Measurements from ENCODE around the gene MELTF. TPM values are rescaled to one million over a fixed set of nuclear protein-coding genes. Genes with fewer than 3 reads are reported as not detected.
"Not testable (repeated sequence)": the region's sequence is repeated elsewhere in the genome, so short reads cannot be mapped to it uniquely, and the experiment has no call there.

MELTF gene
- total and polyA plus RNA-seq, 8 donors: 4.0 to 8.4 (median 5.6) TPM

- Histone ChIP-seq H3K9me3 (no peaks in the 10 kb centered on the region), H3K4me1 (no peaks in the 10 kb centered on the region), H3K27me3 (peaks cover 0 to 19% of the 10 kb centered on the region in 2 donors), H3K27ac (no peak overlapping the region), H3K36me3 (peaks cover 0 to 13% of the 10 kb centered on the region in 2 donors), H3K4me3 (no peak overlapping the region)
- intact Hi-C loops (cut with DNase I): no loop called here
- DNase-seq (no peak), ATAC-seq (no peak)
- TF ChIP-seq, protein P1, sequence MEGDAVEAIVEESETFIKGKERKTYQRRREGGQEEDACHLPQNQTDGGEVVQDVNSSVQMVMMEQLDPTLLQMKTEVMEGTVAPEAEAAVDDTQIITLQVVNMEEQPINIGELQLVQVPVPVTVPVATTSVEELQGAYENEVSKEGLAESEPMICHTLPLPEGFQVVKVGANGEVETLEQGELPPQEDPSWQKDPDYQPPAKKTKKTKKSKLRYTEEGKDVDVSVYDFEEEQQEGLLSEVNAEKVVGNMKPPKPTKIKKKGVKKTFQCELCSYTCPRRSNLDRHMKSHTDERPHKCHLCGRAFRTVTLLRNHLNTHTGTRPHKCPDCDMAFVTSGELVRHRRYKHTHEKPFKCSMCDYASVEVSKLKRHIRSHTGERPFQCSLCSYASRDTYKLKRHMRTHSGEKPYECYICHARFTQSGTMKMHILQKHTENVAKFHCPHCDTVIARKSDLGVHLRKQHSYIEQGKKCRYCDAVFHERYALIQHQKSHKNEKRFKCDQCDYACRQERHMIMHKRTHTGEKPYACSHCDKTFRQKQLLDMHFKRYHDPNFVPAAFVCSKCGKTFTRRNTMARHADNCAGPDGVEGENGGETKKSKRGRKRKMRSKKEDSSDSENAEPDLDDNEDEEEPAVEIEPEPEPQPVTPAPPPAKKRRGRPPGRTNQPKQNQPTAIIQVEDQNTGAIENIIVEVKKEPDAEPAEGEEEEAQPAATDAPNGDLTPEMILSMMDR (IDR thresholded peaks at IDR 0.05): no peak
Measured at GRCh38 chr3:197038679-197039462, 9.3 kb upstream of the MELTF start.

- Histone ChIP-seq H3K9me3 (no peaks in the 10 kb centered on the region), H3K36me3 (peaks cover 0 to 5% of the 10 kb centered on the region in 2 donors), H3K4me1 (peaks cover 0 to 15% of the 10 kb centered on the region in 2 donors), H3K4me3 (no peak overlapping the region), H3K27me3 (peaks cover 0 to 24% of the 10 kb centered on the region in 2 donors), H3K27ac (no peak overlapping the region)
- TF ChIP-seq, protein P1 (IDR thresholded peaks at IDR 0.05): no peak
- no peak for ATAC-seq
- DNase-seq: no peak
- intact Hi-C loops (cut with DNase I): no loop called here
Measured at GRCh38 chr3:197035577-197035976, 6.0 kb upstream of the MELTF start.

GRCh38 chr3:197034778-197035177 is 5.2 kb upstream of the MELTF start:
- Histone ChIP-seq H3K27me3 (peaks cover 0 to 32% of the 10 kb centered on the region in 2 donors), H3K4me1 (peaks cover 0 to 21% of the 10 kb centered on the region in 2 donors)
- DNase-seq; H3K36me3 ChIP-seq; H3K27ac ChIP-seq; intact Hi-C loops (cut with DNase I); ATAC-seq; H3K9me3 ChIP-seq; H3K4me3 ChIP-seq: not testable (repeated sequence)

- H3K27ac ChIP-seq; DNase-seq; H3K9me3 ChIP-seq; ATAC-seq; H3K36me3 ChIP-seq; intact Hi-C loops (cut with DNase I); H3K4me3 ChIP-seq: not testable (repeated sequence)
- Histone ChIP-seq H3K27me3 (peaks cover 0 to 42% of the 10 kb centered on the region in 2 donors), H3K4me1 (peaks cover 8 to 31% of the 10 kb centered on the region in 2 donors)
Measured at GRCh38 chr3:197033764-197034163, 4.1 kb upstream of the MELTF start.

GRCh38 chr3:197031315-197032285 is 2.0 kb upstream of the MELTF start:
- TF ChIP-seq, protein P1 (IDR thresholded peaks at IDR 0.05): no peak
- Histone ChIP-seq H3K27ac (peak overlapping the region in 1 of 2 donors; percentile 13), H3K27me3 (peaks cover 0 to 48% of the 10 kb centered on the region in 2 donors), H3K9me3 (no peaks in the 10 kb centered on the region), H3K4me1 (peaks cover 8 to 36% of the 10 kb centered on the region in 2 donors), H3K4me3 (no peak overlapping the region), H3K36me3 (no peaks in the 10 kb centered on the region)
- intact Hi-C loops (cut with DNase I): no loop called here
- DNase-seq (peak in 1 of 4 donors; percentile 69), ATAC-seq (peak; percentile 54)
